ENCODE data around the gene CCDC154.

- TF ChIP-seq EZH2phosphoT487 (IDR thresholded peaks at IDR 0.05; ENCODE audit: insufficient read depth, low read depth) (no peak), EZH2 (IDR thresholded peaks at IDR 0.05; ENCODE audit: insufficient read depth, poor library complexity, severe bottlenecking) (no peak)
These were observed 2.9 kb downstream of the CCDC154 start for GRCh38 chr16:1441391-1441829.
